GM21717 (cell line): Measurements from ENCODE around the gene SRC.

Experiments
- ATAC-seq: cut with Tn5 transposase; IDR thresholded peaks from one replicate; pipeline ENCODE4 v1.9.1; 2021; ENCODE audit warnings: mild to moderate bottlenecking, moderate library complexity; ENCODE audit not compliant: unreplicated experiment

The SRC gene

DNA sequence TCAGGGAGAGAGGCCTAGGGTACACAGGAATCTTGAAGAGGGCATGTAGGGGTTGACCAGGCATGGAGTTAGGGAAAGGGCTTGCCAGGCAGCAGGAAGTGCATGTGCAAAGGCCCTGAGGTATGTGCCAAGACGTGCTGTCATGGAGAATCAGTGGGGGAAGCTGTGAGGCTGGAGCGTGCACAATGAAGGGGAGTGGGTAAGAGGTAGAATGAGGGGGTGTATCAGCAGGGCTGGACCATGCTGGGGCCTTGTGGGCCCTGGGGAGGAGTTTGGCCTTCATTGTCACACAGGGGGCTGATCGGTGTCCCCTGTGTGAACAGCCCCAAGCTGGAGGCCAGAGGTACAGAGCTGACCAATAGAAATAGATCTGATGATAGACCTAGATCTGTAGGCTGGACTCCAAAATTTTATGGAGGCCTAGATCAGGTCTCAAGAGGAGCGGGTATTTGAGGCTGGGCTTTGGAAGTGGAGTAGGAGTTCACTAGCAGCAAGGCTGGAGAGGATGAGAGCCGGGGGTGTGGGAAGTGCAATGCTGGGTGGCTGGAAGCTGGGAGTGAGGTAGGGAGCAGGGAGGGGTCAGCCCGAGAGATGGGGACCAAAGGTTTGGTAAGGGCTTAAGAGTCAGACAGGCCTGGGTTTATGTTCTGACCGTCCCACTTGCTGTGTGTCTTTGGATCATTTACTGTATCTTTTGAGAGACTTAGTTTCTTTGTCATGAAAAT is 3.0 kb downstream of the SRC start:
- no peak for ATAC-seq

DNA sequence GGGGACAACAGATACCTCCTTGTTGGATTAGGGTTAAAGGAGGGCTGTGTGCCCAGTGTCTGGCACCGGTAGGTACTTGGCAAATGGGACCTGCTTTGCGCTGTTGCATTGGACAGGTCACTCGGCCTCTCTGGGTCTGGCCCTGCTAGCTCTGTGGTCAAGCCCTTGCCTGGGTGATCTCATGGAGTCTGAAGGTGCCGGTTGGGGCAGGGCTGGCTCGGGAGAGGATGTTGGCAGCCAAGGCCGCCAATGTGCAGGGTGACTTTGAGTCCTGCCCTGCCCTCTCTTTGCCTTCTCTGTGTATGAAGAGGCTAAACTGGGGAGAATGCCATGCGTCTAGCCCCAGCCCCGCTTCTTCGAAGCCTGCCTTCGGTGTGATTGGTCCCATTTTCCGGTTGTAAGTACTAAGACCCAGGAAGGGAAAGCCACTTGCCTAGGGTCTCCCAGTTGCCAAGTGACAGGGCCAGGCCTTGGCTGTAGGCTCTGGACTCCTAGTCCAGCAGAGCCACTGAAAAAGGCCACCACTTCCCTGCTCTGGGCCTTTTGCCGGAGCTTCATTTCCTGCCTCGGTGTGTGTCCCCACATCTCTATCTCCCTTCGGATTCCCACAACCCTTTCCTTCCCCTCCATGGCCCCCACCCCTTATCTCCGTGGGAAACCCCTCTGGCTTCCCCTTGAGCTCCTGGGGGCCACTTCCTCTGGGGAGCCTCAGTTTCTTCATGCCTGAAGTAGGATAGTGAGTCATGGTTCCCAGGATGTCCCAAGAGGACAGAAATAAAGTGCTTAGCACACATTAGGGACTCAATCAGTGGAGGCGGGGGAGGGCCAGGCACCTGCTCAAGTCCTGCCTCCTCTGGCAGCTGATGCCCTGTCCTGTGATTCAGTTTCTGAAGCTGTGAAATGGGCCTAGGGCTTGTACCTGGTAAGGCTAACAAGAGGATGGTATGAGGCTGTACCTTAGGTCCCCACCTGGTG is 3.9 kb downstream of the SRC start:
- no peak for ATAC-seq

DNA sequence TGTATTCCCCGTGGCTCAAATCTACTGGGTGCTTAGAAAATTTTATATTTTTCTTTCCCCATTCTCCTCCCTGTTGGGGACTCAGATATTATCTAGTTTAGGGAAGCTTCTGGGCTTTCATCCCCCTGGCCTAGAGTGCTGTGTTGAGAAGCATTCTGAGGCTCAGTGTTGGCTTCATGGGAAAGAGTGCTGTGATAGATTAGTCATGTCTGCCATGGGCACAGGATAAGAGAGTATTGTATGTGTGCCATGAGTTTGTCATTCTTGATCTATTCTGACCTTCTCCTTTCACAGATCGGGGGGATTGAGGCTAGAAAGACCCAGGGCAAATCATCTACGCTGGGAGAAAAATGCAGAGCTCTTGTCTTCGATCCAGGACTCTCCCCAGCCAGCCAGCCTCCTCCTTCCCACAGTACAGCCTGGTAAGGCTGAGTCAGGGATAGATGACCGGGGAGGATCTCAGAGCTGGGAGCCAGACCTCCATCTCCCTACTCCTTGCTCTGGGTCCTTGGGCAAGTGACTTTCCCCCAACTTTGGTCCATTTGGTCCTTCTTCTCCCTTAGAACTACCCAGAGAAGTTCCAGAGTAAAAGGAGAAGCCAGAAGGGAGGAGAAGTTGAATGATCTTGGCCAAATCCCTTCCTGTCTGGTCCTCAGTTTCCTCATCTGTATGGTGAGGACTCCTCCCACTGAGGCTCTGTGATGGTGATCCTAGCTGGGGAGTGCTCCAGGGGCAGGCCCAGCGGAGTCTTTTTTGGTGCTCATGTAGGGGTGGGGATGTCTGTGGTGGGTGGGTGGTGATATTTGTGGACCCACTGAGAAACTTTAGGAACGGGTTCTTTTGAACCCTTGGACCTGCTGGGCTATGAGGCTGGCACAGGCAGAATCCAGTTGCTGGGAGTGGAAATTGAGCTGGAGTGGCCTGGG is 5.0 kb downstream of the SRC start:
- ATAC-seq = no peak

DNA sequence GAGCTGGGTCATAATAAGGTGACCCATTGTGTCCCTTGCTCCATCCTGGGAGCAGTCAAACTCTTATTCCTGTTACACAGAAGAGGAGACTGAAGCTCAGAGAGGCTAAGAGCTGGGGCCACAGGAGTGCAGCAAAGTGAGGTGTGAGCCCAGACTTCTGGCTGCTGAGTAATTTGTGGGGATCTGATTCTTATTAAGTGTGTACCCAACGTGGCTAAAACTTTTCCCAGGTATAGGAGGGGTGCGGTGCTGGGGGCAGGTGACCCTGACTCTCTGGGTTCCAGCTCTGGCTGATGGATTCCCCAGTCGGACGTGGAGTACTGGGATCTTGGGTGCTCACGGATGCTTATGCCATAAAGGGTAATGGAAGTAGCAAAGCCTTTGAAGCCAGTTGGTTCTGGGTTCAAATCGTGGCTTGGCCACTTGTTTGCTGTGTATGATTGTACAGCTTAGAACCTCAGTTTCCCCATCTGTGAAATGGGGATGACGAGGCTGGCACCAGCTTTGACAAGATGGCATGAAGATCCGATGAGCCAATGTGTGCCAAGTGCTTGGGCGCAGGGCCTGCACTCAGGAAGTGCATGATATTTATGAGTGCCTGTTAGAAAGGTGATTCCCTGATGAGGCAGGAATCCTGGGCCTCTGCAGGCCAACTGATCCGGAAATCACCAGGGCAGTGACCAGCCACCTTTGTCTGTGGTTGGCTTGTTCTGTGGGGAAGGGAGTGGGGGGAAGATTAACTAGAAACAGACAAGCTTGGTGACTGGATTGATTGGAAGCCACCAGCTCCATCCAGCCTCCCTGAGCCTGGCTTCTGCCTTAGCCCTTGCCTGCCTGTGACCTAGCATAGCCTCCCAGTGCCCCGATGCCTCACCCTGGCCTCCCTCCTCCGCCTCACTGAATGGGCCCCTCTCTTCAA is 6.0 kb downstream of the SRC start:
- ATAC-seq = no peak

DNA sequence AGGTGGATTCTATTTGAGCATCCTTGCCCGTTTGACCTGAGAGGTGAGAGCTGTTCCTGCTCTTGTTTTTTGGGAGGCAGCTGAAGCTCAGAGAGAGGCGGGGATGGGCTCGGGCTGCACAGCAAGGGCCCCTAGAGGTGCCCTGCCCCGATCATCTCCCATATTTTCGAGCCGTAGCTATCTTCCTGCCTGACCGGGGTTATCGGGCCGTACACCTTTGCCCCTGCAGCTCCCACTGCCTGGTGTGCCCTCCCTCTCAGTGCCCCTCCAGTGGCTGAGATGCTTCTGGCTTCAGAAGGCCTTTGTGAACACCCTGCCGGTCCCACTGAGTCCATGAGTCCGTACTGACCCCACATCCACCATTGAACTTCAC is 6.7 kb downstream of the SRC start:
- ATAC-seq = no peak

DNA sequence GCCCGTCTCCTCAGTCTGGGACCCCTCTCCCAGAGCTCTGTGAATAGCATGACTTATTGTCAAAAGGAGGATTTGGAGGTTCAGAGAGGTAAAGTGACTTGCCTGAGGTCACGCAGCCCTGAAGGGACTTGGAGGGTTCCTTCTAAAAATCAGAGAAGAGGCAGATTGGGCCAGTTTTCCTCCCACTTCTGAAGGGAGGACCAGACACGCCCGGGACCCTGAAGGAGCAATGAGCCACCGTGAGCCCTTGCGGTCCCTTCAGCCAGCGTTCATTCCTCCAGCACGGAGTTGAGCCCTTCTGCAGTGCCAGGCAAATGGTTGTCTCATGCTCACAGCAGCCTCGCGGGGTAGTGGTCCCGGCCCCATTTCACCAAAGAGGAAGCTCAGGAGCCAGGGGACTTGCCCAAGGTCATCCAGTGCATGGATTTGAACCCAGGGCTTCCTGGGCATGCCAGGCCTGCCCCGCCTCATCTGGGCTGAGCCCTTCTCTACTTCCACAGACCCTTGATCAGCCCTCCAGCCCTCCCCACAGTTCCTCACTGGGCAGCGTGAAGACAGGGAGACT is 7.4 kb downstream of the SRC start:
- no peak for ATAC-seq

DNA sequence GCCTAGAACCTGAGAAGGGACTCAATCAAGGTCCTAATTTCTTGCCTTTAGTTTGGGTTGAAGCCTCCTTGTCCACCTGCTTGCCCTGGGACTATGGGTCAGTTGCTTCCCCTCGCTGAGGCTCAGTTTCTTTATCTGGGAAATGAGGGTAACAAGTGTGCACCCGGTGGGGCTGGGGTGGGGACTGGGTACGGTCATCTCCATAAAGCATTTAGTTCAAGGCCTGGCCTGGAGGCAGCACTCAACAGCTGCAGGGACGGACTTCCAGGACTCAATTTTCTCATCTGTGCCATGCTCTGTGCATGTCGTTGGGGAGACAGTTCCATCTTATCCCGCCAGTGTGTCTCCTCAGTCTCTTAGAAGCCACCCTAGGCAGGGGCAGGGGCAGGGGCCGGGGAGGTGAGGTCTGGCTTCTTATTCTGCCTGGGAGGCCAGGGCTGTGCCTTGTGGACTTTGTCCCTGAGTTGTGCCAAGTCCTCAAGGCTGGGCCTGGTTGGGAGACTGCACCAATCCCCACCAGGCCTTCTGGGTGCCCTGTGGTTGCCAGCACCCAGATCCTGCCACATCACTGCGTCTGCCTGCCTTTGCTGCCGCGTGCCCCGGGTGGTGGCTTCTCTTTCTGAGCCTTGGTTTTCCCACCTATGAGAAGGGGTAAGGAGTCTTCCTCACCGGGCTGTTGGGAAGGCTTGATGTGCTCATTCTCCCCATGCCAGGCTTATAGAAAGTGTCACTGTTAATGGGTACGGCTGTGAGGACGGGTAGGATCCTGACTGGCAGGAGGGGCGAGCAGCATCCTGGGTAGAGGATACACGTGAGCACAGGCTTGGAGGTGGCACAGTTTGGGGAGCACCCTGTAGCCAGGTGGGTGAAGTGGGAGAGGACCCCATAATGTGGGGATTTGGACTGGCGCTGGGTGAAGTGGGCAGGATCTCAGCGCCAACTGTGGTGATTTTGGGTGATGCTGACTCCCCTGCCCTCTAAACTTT is 8.6 kb downstream of the SRC start:
- no peak for ATAC-seq

DNA sequence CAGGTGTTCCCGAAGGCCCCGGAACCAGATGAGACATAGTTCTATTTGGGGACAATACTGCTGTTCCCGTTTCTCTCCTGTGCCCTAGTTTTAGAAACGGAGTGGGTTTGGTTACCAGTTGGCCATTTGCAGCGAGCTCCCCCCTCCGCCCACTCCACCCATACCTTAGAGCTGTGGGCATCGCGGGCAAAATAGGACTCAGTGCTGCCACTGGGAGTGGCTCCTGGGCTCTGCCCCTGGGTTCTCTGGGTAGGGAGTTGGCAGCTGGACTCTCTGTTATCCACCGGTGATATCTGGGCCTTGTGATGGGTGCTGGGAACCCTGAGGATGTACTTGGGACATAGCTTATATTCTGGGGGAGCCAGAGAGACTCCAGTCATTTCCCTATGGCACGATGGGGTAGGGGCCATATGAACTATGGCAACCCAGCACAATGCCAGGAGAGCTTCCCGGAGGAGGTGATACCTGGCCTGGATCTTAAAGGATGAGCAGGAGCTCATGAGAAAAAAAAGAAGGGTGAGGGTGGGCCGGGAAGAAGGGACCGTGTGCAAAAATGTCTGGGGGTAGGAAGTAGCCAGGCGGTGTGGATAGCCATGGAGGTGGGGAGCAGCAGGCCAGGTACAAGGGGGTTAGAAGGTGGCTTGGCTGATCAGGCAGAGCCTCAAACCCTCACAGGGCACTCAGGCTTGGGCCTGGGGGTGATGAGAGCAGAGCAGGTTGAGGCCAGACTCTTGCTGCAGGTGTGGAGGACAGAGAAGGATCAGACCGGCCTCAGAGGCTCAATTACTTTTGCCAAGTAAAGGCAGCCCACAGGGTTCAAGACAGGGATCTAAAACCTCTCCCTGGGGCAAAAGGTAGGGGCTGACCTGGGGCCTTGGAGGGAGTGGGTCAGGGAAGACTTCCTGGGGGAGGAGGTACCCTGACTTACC is 9.6 kb downstream of the SRC start:
- ATAC-seq = no peak

DNA sequence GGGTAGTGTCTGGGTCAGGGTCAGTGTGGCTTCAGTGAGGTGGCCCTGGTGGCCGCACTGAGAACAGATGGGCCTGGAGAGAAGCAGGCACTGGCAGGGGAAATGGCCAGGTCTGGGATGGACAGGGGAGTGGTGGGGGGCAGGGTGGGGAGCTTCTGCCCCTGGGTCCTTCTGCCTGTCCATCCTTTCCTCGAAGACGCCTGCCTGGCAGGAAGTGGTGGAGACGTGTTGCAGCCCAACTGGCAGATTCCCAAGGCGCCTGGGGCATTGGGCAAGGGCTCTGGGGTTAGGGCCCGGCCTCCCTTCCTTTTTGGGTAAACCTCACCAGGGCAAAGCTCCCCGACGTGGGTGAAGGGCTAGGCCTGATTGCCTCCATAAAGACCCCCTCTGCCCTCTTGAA is 10.4 kb downstream of the SRC start:
- ATAC-seq = no peak

DNA sequence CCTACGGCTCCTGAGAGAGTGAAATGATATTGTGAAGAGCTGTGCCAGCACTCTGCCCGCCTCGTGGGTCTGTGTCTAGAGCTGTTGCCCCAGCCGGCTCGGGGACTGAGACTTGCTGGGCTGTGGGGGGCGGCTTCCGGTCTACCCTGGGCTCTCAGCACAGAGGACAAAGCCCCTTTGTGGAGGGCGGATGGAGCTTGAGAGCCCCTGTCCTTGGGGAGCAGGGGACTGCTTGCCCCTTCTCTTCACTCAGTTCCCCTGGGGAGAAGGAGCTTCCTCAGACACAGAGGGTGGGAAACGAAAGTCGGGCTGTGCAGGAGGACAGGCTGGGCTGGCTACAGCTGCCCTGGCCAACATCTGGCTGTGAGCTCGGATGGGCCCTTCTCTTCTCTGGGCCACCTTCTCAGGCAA is 11.0 kb downstream of the SRC start:
- no peak for ATAC-seq

DNA sequence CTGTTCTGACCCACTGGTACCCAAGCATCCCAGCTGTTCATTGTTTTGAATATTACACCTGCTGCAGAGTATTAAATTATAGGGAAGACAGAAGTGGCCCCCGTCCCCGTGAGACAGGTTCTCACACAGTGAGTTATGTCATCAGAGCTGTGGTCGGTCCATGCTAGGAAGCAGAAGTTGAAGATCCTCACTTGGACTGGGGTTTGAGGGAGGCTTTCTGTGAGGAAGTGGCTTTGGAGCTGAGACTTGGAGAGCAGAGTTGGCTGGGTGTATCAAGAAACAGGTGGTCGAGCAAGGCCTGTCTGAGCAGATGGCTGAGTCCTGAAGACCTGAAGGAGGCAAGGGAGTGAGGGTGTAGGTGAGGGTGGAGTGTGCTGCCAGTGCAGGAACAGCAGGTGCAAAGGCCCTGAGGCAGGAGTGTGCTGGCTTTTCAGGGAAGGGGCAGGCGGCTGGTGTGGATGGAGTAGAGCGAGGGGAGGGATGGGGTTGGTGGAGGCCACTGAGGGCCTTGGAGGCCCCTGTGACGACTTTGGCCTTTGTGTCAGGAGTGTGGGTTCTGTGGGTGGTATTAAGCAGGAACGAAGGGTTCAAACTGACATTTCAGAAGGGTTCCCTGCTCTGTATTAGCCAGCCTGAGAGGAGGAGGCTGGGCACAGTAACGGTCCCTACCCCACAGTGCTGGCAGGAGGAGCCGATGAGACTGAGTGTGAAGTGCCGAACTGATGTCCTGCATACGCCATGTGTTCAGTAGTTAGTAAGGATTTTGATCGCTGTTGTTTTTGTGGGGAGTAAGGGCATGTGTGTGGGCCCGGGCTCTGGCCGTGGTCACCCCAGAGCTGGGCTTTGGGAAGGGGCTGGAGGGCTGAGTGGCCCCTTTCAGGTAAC is 11.8 kb downstream of the SRC start:
- no peak for ATAC-seq

DNA sequence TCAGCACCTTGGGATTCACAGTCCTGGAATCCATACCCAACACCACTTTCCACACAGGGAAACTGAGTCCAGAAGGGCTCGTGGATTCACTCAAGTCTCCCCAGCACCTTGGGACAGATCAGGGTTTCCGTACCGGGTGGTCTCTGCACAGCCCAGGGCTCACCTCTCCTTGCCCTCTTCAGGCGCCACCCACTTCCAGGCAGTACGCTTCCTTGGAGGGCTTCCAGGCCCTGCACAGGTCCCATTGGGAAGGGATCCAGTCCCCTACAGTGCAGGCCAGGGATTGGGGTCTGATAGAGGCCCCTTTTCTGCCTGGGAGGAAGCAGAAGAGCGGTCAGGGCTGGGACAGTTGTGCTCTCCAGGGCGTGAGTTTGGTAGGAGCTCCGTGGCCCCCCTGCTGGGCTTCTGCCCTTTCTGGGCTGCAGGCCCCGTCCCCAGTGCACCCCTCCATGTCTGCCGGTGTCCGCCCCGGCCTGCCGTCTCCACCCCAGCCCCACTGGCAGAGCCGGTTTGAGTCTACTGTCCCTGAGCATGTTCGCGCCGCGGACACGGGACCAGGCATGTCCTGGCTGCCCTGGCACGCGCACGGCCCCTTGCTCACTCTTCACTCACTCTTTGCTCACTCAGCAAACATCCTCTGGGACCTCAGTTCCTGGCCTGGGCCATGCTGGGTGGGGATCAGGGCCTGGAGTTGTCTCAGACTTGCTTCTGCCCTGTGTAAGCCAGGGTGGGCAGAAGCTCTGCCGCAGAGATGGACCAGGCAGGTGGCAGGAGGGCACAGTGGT is 12.6 kb downstream of the SRC start:
- ATAC-seq = no peak

DNA sequence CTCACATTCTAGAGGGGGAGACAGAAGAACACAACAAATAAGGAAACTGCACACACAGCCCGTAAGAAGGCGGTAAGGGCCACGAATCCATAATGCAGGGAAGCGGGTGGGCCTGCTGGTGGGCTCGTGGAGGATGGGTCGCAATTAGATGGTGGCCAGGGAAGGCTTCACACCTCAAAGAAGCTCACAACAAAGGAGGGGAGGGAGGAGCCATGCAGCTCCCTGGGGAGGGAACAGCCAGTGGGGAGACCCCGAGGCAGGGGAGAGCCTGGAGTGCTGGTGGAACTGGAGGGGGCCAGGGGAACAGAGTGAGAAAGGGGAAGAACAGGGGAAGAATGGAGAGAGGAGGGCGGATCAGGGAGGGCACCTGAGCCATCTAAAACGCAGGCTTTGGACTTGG is 13.4 kb downstream of the SRC start:
- no peak for ATAC-seq

DNA sequence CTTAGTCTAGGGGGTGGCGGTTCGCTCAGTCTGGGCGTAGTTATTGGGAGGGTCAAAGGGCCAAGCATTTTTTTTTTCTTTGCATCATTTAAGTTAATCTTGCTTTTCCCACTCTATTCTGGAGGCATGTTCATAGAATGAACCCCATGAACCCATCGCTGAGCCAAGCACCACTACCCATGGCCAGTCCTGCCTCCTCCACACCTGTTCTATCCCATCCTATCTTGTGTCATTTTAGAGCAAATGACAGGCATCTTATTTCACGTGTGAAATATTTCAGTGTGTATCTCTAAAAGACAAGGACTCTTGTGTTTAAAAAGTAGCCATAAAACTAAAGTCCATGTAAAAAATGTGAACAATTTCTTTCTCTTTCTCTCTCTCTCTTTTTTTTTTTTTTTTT is 13.9 kb downstream of the SRC start:
- ATAC-seq = no peak

DNA sequence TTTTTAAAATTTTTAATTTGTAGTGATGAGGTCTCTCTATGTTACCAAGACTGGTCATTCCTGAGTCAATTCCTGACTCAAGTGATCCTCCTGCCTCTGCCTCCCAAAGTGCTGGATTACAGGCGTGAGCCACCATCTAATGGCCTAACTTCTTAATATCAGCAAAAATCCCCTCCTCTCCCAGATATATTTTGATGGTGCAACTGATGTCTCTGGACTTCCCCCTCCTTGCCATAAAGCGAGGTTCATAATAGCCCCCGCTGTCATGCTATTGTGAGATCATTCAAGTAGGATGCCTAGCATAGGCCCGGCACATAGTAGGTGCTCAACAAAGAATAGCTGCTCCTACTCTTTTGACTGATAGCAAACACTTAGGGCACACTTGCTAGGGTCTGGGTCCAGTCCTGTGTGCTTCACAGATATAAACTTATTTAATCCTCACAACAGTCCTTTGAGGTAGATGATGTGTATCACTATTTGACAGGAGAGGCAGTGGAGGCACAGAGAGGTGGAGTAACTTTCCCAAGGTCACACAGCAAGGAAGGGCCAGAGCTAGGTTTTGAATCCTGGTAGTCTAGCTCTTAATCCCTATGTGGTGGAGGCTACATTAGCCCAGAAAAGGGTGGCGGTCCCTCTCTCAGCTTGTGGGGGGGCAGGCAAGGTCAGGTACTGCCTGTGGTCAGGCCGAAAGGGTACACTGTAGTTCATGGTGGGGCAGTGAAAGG is 14.6 kb downstream of the SRC start:
- no peak for ATAC-seq
